ENCODE measurements around the gene TANGO6. TPM values are rescaled to one million over a fixed set of nuclear protein-coding genes. Genes with fewer than 3 reads are reported as not detected.
A peak's percentile ranks its signal among the peaks of the same experiment; 100 is the strongest.

TANGO6 gene
- polyA plus RNA-seq, 4 donors: 7.6 to 8.1 (median 7.7) TPM

- DNase-seq (ENCODE audit: low read depth in 4 of 4, low spot score in 3 of 4): no peak
Measured at GRCh38 chr16:69085032-69085695, 241.8 kb downstream of the TANGO6 start.

- no peak for DNase-seq (ENCODE audit: low read depth in 4 of 4, low spot score in 3 of 4)
Measured at GRCh38 chr16:69087161-69087581, 243.8 kb downstream of the TANGO6 start.

DNA sequence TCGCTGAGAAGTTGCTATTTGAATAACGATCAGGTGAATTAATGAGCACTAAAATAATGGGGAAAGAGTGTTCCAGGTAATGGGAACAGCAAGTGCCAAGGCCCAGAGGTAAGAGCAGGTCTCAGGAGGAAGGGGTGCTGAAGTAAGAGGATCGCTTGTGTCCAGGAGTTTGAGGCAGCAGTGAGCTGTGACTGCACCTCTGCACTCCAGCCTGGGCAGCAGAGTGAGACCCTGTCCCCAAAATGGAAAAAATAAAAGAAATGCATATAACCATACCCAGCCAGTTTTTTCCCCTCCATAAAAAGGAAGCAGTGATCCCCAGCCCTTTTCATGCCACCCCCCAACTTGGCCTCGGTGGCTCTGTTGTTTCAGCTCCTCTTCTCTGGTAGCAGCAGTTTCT is 245.4 kb downstream of the TANGO6 start:
- no peak for DNase-seq (ENCODE audit: low read depth in 4 of 4, low spot score in 3 of 4)

- no peak for DNase-seq (ENCODE audit: low read depth in 4 of 4, low spot score in 3 of 4)
Measured at GRCh38 chr16:69089091-69089910, 246.0 kb downstream of the TANGO6 start.

DNA sequence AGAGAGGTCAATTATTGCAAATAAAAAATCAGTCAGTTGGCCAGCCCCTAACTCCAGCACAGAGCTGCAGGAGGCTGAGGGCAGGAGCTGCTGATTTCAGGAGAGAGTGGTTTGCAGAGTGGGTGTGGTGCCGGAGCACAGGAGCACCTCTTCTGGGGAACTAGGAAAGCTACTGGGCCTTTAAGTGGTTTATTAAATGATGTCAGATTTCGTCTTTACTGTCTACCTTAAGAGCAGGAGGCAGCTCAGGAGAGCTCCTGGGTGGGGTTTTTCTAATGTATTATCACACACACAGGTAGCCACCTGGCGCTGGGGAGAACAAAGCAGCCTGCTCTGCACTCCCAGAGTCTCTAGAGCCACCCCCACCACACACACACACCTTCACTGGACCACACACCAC is 250.6 kb downstream of the TANGO6 start:
- no peak for DNase-seq (ENCODE audit: low read depth in 4 of 4, low spot score in 3 of 4)

- DNase-seq (ENCODE audit: low read depth in 4 of 4, low spot score in 3 of 4): no peak
Measured at GRCh38 chr16:69094501-69094900, 251.2 kb downstream of the TANGO6 start.

DNA sequence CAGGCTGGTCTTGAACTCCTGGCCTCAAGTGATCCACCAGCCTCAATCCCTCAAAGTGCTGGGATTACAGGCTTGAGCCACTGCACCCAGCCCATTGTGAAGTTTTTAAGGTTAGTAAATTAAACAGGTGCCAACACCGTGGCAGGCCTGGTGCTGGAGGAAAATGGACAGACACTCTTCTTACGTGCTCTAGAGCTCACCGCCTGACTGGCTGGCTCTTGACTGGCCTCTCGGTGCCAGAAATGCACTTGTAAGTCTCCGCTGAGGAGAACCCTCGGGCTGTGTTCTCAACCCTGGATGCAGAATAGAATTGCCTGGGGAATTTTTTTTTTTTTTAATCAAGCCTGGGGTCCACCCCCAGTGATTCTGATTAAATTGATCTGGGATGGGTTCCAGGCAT is 251.9 kb downstream of the TANGO6 start:
- no peak for DNase-seq (ENCODE audit: low read depth in 4 of 4, low spot score in 3 of 4)

DNA sequence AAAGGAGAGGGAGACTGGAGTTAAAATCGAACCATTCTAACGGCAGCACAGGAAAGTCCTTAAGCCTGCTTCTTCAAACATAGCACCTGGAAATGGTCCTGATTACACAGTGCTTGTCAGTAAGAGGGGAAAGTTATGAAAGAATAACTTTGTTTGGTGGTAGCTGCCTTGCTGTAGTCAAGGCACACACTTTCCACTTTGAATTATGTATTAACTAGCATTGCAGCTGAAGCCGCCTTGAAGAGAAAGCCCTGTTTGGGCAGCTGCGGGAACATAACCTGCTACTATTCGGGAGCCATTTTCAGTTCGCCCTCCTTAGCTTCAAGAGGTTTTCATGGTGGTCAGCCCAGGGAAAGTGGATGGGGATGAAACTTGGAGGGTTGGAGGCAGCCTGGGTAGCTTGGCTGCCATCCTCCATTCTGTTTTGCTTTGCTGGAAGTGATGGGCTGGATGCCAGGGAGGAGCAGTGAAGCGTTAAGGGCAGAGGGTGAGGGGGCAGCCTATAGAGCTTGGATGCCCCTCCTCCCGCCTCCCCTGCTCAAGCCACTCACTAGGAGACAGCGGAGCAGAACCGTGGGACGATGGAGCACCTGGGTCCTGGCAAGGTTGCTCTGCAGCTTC is 256.9 kb downstream of the TANGO6 start:
- no peak for DNase-seq (ENCODE audit: low read depth in 4 of 4, low spot score in 3 of 4)

- DNase-seq (ENCODE audit: low read depth in 4 of 4, low spot score in 3 of 4): peak in 1 of 4 donors; percentile 54
Measured at GRCh38 chr16:69105501-69106361, 262.4 kb downstream of the TANGO6 start, which contains the start of gene HAS3. HAS3 (plus strand) TSS chr16:69105653; CDS start chr16:69109396, 3,743 bp downstream.

DNA sequence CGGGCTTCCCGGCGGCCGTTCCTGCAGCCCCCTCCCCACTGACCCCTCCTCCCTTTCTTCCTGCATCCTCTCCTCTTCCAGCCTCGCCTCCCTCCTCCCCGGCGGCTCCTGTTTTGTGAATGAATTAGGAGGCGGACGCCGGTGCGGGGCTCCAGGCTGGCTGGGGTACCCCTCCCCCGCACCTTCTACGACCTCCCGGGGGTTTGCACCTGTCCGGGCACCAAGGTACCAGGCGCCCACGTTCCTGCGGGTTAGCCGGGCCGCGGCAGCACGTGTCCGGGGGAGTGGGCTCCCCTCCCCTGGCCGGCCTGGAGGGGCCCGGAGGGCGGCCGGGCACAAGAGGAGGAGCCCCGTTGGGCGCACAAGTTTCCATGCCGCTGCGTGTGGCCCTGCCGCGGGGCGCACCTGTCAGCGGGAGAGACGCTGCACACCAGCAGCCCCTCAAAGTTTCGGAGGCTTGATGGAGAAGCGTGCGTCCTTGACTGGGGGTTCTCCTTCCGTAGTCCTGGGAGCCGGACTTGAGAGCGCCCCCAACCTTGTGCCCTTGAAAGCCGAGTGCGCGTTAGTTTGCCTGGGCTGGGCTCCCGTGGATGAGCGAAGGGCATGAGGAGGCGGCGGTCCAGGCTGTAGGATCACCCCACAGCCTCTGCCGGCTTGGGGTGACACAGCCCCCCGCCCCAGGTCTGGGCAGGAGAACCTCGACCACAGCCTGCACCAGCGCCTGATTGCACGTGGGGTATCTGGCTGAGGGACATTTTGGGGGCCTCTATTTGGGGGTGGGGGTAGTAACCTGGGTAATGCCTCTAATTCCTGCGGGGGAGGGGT is 263.4 kb downstream of the TANGO6 start:
- DNase-seq (ENCODE audit: low read depth in 4 of 4, low spot score in 3 of 4): no peak

DNA sequence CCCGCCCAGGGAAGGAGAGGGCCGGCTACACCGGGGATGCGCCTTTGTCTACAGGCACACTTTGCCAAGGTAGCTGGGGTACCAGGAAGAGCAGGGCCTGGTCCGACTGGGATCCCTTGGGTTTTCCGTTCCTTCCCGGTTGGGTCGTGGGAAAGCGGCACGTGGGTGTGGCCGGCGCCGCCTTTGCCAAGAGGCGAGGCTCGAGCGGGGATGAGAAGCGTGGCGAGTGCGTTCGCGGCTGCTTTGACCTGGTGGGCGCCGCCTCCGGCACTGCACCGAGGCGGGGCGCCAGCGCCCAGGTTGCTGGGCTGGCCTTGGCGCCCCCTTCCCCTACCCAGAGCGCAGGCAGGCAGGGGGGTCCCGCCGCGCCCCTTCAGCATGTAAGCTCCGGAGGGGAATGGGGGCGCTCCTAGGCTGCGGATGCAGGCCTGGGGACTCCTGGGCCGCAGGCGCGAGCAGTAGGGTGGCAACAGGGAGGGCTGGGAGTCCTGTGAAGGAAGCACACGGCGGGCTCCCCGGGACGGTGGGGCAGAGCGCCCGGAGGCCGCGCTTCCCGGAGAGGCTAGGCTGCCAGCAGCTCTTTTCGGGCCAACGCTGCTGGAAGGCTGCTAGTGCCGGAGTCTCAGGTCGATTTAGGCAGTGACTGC is 264.1 kb downstream of the TANGO6 start:
- no peak for DNase-seq (ENCODE audit: low read depth in 4 of 4, low spot score in 3 of 4)

DNA sequence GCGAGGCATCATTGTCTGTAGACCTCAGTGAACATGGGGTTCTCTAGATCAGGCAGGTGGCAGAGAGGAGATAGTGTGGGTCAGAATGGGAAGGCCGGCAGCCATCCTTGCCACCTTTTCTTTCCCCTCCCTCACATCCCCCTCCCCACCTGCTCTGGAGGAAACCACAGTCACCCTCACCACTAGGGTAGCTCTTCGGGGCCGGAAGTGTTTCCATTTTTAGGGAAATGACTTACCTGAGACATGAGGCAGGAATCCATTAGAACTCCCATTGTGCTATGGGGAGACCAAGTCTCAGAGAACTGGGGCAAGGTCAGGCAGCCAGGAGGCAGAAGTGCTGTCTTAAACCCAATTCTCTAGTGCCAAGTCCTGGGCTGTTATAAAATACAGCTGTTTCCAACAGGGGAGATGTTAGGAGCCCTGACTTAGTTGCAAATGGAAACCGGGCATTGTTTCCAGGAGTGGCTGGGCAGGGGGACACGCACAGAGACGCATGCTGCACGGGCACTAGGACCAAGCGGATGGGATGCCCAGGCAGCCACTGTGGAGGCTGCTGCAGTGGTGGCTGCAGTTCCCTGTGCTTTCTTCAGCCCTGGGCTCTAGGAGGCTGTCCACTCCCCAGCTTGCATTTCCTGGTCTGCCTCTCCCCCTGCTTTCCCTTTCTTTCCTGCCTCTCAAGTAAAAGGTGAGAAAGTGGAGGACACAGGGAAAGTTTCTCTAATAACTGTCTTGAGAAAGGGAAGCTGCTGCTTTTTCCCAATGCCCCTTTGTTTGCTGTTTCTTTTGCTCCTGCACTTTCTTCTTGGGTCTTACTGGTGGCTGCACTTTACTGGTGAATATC is 265.0 kb downstream of the TANGO6 start:
- no peak for DNase-seq (ENCODE audit: low read depth in 4 of 4, low spot score in 3 of 4)

DNA sequence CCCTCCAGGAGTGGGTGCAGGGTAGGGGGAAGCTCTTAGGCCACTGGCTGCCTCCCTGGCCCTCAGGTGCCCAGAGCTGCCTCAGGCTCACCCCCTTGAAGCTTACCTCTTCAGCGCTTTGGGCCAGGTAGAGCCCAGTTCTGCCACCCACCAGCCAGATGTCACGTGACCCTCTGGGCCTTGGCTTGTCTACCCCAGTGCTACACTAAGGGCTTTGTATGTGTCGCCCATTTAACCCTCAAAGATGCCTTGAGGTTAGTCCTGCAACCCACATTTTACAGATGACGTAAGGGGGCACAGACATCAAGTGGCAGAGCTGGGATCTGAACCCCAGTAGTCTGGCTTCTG is 265.5 kb downstream of the TANGO6 start:
- DNase-seq (ENCODE audit: low read depth in 4 of 4, low spot score in 3 of 4): no peak

DNA sequence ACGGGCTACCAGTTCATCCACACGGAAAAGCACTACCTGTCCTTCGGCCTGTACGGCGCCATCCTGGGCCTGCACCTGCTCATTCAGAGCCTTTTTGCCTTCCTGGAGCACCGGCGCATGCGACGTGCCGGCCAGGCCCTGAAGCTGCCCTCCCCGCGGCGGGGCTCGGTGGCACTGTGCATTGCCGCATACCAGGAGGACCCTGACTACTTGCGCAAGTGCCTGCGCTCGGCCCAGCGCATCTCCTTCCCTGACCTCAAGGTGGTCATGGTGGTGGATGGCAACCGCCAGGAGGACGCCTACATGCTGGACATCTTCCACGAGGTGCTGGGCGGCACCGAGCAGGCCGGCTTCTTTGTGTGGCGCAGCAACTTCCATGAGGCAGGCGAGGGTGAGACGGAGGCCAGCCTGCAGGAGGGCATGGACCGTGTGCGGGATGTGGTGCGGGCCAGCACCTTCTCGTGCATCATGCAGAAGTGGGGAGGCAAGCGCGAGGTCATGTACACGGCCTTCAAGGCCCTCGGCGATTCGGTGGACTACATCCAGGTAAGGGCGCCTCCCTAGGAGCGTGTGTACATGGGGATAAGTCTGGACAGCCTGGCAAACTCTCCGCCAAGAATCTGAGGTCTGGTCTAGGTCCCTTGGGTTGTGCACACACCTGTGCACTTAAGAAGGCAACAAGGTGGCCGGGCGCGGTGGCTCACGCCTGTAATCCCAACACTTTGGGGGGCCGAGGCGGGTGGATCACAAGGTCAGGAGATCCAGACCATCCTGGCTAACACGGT is 266.3 kb downstream of the TANGO6 start:
- no peak for DNase-seq (ENCODE audit: low read depth in 4 of 4, low spot score in 3 of 4)

DNA sequence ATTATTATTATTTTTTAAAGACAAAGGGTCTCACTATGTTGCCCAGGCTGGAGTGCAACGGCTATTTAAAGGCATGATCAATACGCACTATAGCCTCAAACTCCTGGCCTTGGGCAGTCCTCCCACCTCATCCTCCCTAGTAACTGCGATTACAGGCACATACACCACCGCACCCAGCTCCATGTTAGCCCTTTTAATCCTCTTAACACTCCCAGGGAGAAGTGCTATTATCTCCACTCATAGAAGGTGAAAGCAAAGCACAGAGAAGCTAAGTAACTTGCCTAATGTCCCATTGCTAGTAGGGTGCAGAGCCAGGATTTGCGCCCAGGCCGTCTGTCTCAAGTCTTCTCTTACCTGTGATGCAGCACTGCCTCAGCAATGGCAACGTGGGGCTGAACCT is 267.1 kb downstream of the TANGO6 start:
- DNase-seq (ENCODE audit: low read depth in 4 of 4, low spot score in 3 of 4): no peak

GRCh38 chr16:69111216-69111875 is 268.0 kb downstream of the TANGO6 start:
- DNase-seq (ENCODE audit: low read depth in 4 of 4, low spot score in 3 of 4): no peak

DNA sequence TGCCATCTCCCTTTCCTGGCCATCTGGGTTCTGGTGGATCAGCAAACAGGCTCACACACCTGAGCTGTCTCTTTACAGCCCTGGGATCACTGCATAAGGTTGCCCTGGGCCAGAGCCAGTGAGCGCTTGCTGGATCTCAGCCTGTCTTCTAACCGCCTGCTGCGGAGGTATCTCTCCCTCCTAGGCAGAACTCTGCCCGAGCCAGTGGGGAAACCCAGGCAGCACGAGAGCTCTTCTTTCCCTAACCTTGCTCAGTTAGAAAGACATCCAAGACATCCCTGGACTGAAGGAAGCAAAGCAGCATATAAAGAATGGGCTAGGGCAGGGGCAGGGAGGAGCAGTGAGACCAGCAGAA is 268.5 kb downstream of the TANGO6 start:
- DNase-seq (ENCODE audit: low read depth in 4 of 4, low spot score in 3 of 4): no peak
